HEK293 (cell line): Measurements from ENCODE around the gene ZFAND3.

Source experiments
- GFI1B ChIP-seq: fragments of 450-650 bp; formaldehyde crosslinking; IDR thresholded peaks from 2 replicates; pipeline ENCODE4 v1.5.1; 2016; ENCODE audit warnings: missing biosample characterization, missing genetic modification characterization
- GLI4 ChIP-seq: fragments of 450-650 bp; formaldehyde crosslinking; IDR thresholded peaks from 2 replicates; pipeline ENCODE4 v1.5.1; 2016; ENCODE audit warnings: missing biosample characterization, missing genetic modification characterization
- IKZF3 ChIP-seq: fragments of 450-650 bp; IDR thresholded peaks from 2 replicates; pipeline ENCODE4 v1.5.0; 2018; ENCODE audit warnings: missing biosample characterization, mild to moderate bottlenecking, missing genetic modification characterization, moderate library complexity
- OVOL3 ChIP-seq: fragments of 450-650 bp; formaldehyde crosslinking; IDR thresholded peaks from 2 replicates; pipeline ENCODE4 v1.5.1; 2016; ENCODE audit warnings: missing biosample characterization, missing genetic modification characterization
- REPIN1 ChIP-seq: fragments of 450-650 bp; formaldehyde crosslinking; IDR thresholded peaks from 2 replicates; pipeline ENCODE4 v1.5.1; 2017; ENCODE audit warnings: missing biosample characterization, missing genetic modification characterization, low read depth
- WT1 ChIP-seq: fragments of 450-650 bp; formaldehyde crosslinking; IDR thresholded peaks from 2 replicates; pipeline ENCODE4 v1.5.1; 2016; ENCODE audit warnings: missing biosample characterization, missing genetic modification characterization
- ZBTB7A ChIP-seq: fragments of 450-650 bp; formaldehyde crosslinking; IDR thresholded peaks from 2 replicates; pipeline ENCODE4 v1.5.1; 2016; ENCODE audit warnings: low read depth, missing biosample characterization, missing genetic modification characterization
- ZFP69B ChIP-seq: fragments of 450-650 bp; formaldehyde crosslinking; IDR thresholded peaks from 2 replicates; pipeline ENCODE4 v1.5.1; 2016; ENCODE audit warnings: missing biosample characterization, missing genetic modification characterization
- ZNF121 ChIP-seq: fragments of 450-650 bp; formaldehyde crosslinking; IDR thresholded peaks from 2 replicates; pipeline ENCODE4 v1.5.1; 2016; ENCODE audit warnings: missing biosample characterization, missing genetic modification characterization
- ZNF133 ChIP-seq: fragments of 450-650 bp; formaldehyde crosslinking; IDR thresholded peaks from 2 replicates; pipeline ENCODE4 v1.5.1; 2016; ENCODE audit warnings: missing biosample characterization, missing genetic modification characterization
- ZNF155 ChIP-seq: fragments of 450-650 bp; formaldehyde crosslinking; IDR thresholded peaks from 2 replicates; pipeline ENCODE4 v1.5.1; 2016; ENCODE audit warnings: missing biosample characterization, missing genetic modification characterization
- ZNF184 ChIP-seq: fragments of 450-650 bp; IDR thresholded peaks from 2 replicates; pipeline ENCODE4 v1.5.1; 2018; ENCODE audit warnings: missing biosample characterization, mild to moderate bottlenecking, missing genetic modification characterization
- ZNF19 ChIP-seq: fragments of 450-650 bp; formaldehyde crosslinking; IDR thresholded peaks from 2 replicates; pipeline ENCODE4; 2016; ENCODE audit warnings: missing biosample characterization, missing genetic modification characterization, low read depth
- ZNF221 ChIP-seq: fragments of 450-650 bp; formaldehyde crosslinking; IDR thresholded peaks from 2 replicates; pipeline ENCODE4 v1.5.1; 2017; ENCODE audit warnings: missing biosample characterization, missing genetic modification characterization, borderline replicate concordance
- ZNF248 ChIP-seq: fragments of 450-650 bp; formaldehyde crosslinking; IDR thresholded peaks from 2 replicates; pipeline ENCODE4 v1.5.1; 2017; ENCODE audit warnings: missing biosample characterization, missing genetic modification characterization
- ZNF366 ChIP-seq: fragments of 450-650 bp; formaldehyde crosslinking; conservative IDR thresholded peaks from 2 replicates; pipeline ENCODE4 v1.5.1; 2016; ENCODE audit warnings: missing biosample characterization, missing genetic modification characterization
- ZNF391 ChIP-seq: fragments of 450-650 bp; formaldehyde crosslinking; IDR thresholded peaks from 2 replicates; pipeline ENCODE4 v1.5.1; 2016; ENCODE audit warnings: low read depth, missing biosample characterization, missing genetic modification characterization, borderline replicate concordance
- ZNF394 ChIP-seq: fragments of 450-650 bp; formaldehyde crosslinking; IDR thresholded peaks from 2 replicates; pipeline ENCODE4 v1.5.1; 2016; ENCODE audit warnings: missing biosample characterization, missing genetic modification characterization, mild to moderate bottlenecking, moderate library complexity, borderline replicate concordance
- ZNF514 ChIP-seq: fragments of 450-650 bp; formaldehyde crosslinking; IDR thresholded peaks from 2 replicates; pipeline ENCODE4 v1.5.1; 2016; ENCODE audit warnings: missing biosample characterization, missing genetic modification characterization
- ZNF585B ChIP-seq: fragments of 450-650 bp; formaldehyde crosslinking; IDR thresholded peaks from 2 replicates; pipeline ENCODE4 v1.5.1; 2016; ENCODE audit warnings: missing biosample characterization, missing genetic modification characterization
- ZNF660 ChIP-seq: fragments of 450-650 bp; IDR thresholded peaks from 2 replicates; pipeline ENCODE4 v1.5.1; 2018; ENCODE audit warnings: missing biosample characterization, mild to moderate bottlenecking, missing genetic modification characterization
- ZNF664 ChIP-seq: fragments of 450-650 bp; formaldehyde crosslinking; IDR thresholded peaks from 2 replicates; pipeline ENCODE4 v1.5.1; 2016; ENCODE audit warnings: missing biosample characterization, missing genetic modification characterization
- ZNF670 ChIP-seq: fragments of 450-650 bp; formaldehyde crosslinking; IDR thresholded peaks from 2 replicates; pipeline ENCODE4 v1.5.1; 2016; ENCODE audit warnings: missing biosample characterization, missing genetic modification characterization, low read depth
- ZNF677 ChIP-seq: fragments of 450-650 bp; IDR thresholded peaks from 2 replicates; pipeline ENCODE4 v1.5.0; 2018; ENCODE audit warnings: missing biosample characterization, mild to moderate bottlenecking, missing genetic modification characterization, moderate library complexity
- ZNF777 ChIP-seq: fragments of 450-650 bp; formaldehyde crosslinking; IDR thresholded peaks from 2 replicates; pipeline ENCODE4 v1.5.1; 2017; ENCODE audit warnings: missing biosample characterization, missing genetic modification characterization, borderline replicate concordance
- ZNF785 ChIP-seq: fragments of 450-650 bp; formaldehyde crosslinking; IDR thresholded peaks from 2 replicates; pipeline ENCODE4 v1.5.1; 2016; ENCODE audit warnings: missing biosample characterization, missing genetic modification characterization
- TF ChIP-seq, protein P1 (sequence below): fragments of 450-650 bp; formaldehyde crosslinking; IDR thresholded peaks from 2 replicates; pipeline ENCODE4 v1.5.1; 2016; ENCODE audit warnings: missing biosample characterization, missing genetic modification characterization
- TF ChIP-seq, protein P2 (sequence below): fragments of 450-650 bp; formaldehyde crosslinking; IDR thresholded peaks from 2 replicates; pipeline ENCODE4 v1.5.1; 2016; ENCODE audit warnings: missing biosample characterization, missing genetic modification characterization
- TF ChIP-seq, protein P3 (sequence below): fragments of 450-650 bp; formaldehyde crosslinking; IDR thresholded peaks from 2 replicates; pipeline ENCODE4 v1.5.1; 2016; ENCODE audit warnings: missing biosample characterization, missing genetic modification characterization
- TF ChIP-seq, protein P4 (sequence below): fragments of 450-650 bp; formaldehyde crosslinking; IDR thresholded peaks from 2 replicates; pipeline ENCODE4 v1.5.1; 2017; ENCODE audit warnings: missing biosample characterization, mild to moderate bottlenecking, missing genetic modification characterization, moderate library complexity
- TF ChIP-seq, protein P5 (sequence below): fragments of 450-650 bp; formaldehyde crosslinking; IDR thresholded peaks from 2 replicates; pipeline ENCODE4 v1.5.1; 2017; ENCODE audit warnings: missing biosample characterization, missing genetic modification characterization

The ZFAND3 gene

DNA sequence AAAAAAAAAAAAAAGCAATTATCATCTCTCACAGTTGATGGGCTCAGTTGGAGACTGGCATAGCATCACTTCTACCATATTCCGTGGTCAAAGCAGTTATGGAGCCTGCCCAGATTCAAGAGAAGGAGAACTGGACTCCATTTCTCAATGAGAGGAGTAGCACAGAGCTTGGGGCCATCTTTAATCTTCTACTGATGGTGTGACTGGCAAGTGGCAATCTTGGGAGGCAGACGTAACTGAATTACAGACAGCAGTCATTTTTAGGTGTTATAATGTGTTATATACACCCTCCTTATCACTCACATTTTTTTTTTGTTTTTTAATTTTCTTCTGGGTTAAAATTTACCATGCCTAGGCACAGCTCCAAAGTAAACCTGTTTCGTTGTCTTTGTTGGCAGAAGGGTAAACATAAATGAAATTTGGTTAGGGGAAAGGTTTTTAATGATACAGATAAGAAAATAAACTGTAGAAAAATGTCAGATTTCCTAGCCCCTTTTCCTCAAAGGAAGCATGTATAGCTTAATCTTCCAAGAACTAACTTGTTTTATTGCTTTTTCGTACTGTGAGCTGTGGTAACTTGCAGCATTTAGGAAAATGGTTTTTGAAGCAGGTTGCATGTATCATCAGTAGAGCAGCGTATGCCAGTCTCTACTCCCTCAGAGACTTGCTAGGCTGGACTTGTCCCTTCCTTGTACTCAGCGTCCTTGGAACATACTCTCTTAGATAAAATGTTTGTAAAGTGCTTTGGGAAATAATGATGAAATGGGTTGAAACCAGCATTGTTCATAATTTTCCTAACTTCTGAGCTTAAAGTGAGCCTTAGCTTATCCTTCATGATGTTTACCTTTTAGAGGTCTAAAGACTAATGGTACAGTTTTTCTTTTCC, 25.7 kb downstream of the ZFAND3 start (continued):
- no peak for TF ChIP-seq ZNF785 (tag by site-specific recombination)
- peak; percentile 14; the same call in 1 of the 2 replicates for TF ChIP-seq IKZF3 (tag by site-specific recombination)
- no peak for TF ChIP-seq ZNF777 (tag by site-specific recombination)
- TF ChIP-seq ZNF366 = no peak
- no peak for TF ChIP-seq ZNF391
- TF ChIP-seq ZNF184 = no peak
- no peak for TF ChIP-seq ZNF670
- TF ChIP-seq GLI4 (tag by site-specific recombination) = no peak
- no peak for TF ChIP-seq ZNF585B (tag by site-specific recombination)
- TF ChIP-seq ZNF121 (tag by site-specific recombination) = 0 out of 2 replicates have a peak, but pooled peaks have one; percentile 1
- TF ChIP-seq ZBTB7A (tag by site-specific recombination) = no peak
- TF ChIP-seq, protein P1, sequence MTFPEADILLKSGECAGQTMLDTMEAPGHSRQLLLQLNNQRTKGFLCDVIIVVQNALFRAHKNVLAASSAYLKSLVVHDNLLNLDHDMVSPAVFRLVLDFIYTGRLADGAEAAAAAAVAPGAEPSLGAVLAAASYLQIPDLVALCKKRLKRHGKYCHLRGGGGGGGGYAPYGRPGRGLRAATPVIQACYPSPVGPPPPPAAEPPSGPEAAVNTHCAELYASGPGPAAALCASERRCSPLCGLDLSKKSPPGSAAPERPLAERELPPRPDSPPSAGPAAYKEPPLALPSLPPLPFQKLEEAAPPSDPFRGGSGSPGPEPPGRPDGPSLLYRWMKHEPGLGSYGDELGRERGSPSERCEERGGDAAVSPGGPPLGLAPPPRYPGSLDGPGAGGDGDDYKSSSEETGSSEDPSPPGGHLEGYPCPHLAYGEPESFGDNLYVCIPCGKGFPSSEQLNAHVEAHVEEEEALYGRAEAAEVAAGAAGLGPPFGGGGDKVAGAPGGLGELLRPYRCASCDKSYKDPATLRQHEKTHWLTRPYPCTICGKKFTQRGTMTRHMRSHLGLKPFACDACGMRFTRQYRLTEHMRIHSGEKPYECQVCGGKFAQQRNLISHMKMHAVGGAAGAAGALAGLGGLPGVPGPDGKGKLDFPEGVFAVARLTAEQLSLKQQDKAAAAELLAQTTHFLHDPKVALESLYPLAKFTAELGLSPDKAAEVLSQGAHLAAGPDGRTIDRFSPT = no peak
- TF ChIP-seq ZNF660 = no peak
- no peak for TF ChIP-seq ZNF677
- no peak for TF ChIP-seq OVOL3
- TF ChIP-seq, protein P2, sequence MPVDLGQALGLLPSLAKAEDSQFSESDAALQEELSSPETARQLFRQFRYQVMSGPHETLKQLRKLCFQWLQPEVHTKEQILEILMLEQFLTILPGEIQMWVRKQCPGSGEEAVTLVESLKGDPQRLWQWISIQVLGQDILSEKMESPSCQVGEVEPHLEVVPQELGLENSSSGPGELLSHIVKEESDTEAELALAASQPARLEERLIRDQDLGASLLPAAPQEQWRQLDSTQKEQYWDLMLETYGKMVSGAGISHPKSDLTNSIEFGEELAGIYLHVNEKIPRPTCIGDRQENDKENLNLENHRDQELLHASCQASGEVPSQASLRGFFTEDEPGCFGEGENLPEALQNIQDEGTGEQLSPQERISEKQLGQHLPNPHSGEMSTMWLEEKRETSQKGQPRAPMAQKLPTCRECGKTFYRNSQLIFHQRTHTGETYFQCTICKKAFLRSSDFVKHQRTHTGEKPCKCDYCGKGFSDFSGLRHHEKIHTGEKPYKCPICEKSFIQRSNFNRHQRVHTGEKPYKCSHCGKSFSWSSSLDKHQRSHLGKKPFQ (tag by site-specific recombination) = no peak
- TF ChIP-seq GFI1B (tag by site-specific recombination) = no peak
- no peak; the same call in 1 of the 2 replicates for TF ChIP-seq ZNF19
- TF ChIP-seq REPIN1 (tag by site-specific recombination) = no peak
- peak; percentile 67; the same call in 1 of the 2 replicates for TF ChIP-seq ZNF394 (tag by site-specific recombination)
- no peak for TF ChIP-seq ZNF664 (tag by site-specific recombination)
- TF ChIP-seq ZNF155 (tag by site-specific recombination) = no peak
- TF ChIP-seq, protein P3, sequence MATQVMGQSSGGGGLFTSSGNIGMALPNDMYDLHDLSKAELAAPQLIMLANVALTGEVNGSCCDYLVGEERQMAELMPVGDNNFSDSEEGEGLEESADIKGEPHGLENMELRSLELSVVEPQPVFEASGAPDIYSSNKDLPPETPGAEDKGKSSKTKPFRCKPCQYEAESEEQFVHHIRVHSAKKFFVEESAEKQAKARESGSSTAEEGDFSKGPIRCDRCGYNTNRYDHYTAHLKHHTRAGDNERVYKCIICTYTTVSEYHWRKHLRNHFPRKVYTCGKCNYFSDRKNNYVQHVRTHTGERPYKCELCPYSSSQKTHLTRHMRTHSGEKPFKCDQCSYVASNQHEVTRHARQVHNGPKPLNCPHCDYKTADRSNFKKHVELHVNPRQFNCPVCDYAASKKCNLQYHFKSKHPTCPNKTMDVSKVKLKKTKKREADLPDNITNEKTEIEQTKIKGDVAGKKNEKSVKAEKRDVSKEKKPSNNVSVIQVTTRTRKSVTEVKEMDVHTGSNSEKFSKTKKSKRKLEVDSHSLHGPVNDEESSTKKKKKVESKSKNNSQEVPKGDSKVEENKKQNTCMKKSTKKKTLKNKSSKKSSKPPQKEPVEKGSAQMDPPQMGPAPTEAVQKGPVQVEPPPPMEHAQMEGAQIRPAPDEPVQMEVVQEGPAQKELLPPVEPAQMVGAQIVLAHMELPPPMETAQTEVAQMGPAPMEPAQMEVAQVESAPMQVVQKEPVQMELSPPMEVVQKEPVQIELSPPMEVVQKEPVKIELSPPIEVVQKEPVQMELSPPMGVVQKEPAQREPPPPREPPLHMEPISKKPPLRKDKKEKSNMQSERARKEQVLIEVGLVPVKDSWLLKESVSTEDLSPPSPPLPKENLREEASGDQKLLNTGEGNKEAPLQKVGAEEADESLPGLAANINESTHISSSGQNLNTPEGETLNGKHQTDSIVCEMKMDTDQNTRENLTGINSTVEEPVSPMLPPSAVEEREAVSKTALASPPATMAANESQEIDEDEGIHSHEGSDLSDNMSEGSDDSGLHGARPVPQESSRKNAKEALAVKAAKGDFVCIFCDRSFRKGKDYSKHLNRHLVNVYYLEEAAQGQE = no peak
- TF ChIP-seq ZNF248 (tag by site-specific recombination) = no peak
- no peak for TF ChIP-seq ZNF514 (tag by site-specific recombination)
- TF ChIP-seq ZNF133 (tag by site-specific recombination) = no peak
- TF ChIP-seq, protein P4, sequence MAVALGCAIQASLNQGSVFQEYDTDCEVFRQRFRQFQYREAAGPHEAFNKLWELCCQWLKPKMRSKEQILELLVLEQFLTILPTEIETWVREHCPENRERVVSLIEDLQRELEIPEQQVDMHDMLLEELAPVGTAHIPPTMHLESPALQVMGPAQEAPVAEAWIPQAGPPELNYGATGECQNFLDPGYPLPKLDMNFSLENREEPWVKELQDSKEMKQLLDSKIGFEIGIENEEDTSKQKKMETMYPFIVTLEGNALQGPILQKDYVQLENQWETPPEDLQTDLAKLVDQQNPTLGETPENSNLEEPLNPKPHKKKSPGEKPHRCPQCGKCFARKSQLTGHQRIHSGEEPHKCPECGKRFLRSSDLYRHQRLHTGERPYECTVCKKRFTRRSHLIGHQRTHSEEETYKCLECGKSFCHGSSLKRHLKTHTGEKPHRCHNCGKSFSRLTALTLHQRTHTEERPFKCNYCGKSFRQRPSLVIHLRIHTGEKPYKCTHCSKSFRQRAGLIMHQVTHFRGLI (tag by site-specific recombination) = no peak
- no peak for TF ChIP-seq ZFP69B (tag by site-specific recombination)
- TF ChIP-seq, protein P5, sequence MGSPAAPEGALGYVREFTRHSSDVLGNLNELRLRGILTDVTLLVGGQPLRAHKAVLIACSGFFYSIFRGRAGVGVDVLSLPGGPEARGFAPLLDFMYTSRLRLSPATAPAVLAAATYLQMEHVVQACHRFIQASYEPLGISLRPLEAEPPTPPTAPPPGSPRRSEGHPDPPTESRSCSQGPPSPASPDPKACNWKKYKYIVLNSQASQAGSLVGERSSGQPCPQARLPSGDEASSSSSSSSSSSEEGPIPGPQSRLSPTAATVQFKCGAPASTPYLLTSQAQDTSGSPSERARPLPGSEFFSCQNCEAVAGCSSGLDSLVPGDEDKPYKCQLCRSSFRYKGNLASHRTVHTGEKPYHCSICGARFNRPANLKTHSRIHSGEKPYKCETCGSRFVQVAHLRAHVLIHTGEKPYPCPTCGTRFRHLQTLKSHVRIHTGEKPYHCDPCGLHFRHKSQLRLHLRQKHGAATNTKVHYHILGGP (tag by site-specific recombination) = peak; percentile 90
- TF ChIP-seq ZNF221 (tag by site-specific recombination) = no peak
- TF ChIP-seq WT1 (tag by site-specific recombination) = no peak
